ENCODE measurements around the gene CEP162.

Gene CEP162

GRCh38 chr6:84150705-84151104, 76.7 kb downstream of the CEP162 start:
- no peaks in the 10 kb centered on the region for H3K27me3 ChIP-seq (ENCODE audit: insufficient read depth, poor library complexity, severe bottlenecking)
- peaks cover 8% of the 10 kb centered on the region; the same call in 1 of the 2 replicates for H3K36me3 ChIP-seq (ENCODE audit: low read depth)
- H3K27ac ChIP-seq (ENCODE audit: poor library complexity, severe bottlenecking) = no peak overlapping the region
- 0 out of 3 replicates have a peak, but pooled peaks have one; percentile 44 for ATAC-seq (ENCODE audit: low read depth)
- no peaks in the 10 kb centered on the region for H3K4me1 ChIP-seq (ENCODE audit: insufficient read depth, poor library complexity, severe bottlenecking)
- no peaks in the 10 kb centered on the region for H3K9me3 ChIP-seq (ENCODE audit: severe bottlenecking)
- no peak for DNase-seq (ENCODE audit: low spot score)
- H3K4me3 ChIP-seq (ENCODE audit: severe bottlenecking) = no peak overlapping the region
- TF ChIP-seq CTCF (IDR thresholded peaks at IDR 0.05; ENCODE audit: poor library complexity, severe bottlenecking) = no peak

- H3K4me3 ChIP-seq (ENCODE audit: severe bottlenecking) = no peak overlapping the region
- no peaks in the 10 kb centered on the region for H3K9me3 ChIP-seq (ENCODE audit: severe bottlenecking)
- DNase-seq (ENCODE audit: low spot score) (no peak), ATAC-seq (ENCODE audit: low read depth) (no peak)
- no peaks in the 10 kb centered on the region for H3K27me3 ChIP-seq (ENCODE audit: insufficient read depth, poor library complexity, severe bottlenecking)
- peaks cover 10% of the 10 kb centered on the region for H3K4me1 ChIP-seq (ENCODE audit: insufficient read depth, poor library complexity, severe bottlenecking)
- H3K36me3 ChIP-seq (ENCODE audit: low read depth) = no peaks in the 10 kb centered on the region
- TF ChIP-seq CTCF (IDR thresholded peaks at IDR 0.05; ENCODE audit: poor library complexity, severe bottlenecking) = no peak
- no peak overlapping the region for H3K27ac ChIP-seq (ENCODE audit: poor library complexity, severe bottlenecking)
Measured at GRCh38 chr6:84141521-84141920, 85.9 kb downstream of the CEP162 start.

GRCh38 chr6:84139311-84139710, 88.1 kb downstream of the CEP162 start:
- Histone ChIP-seq H3K9me3 (ENCODE audit: severe bottlenecking) (no peaks in the 10 kb centered on the region), H3K36me3 (ENCODE audit: low read depth) (no peaks in the 10 kb centered on the region), H3K4me1 (ENCODE audit: insufficient read depth, poor library complexity, severe bottlenecking) (peaks cover 10% of the 10 kb centered on the region), H3K27me3 (ENCODE audit: insufficient read depth, poor library complexity, severe bottlenecking) (no peaks in the 10 kb centered on the region), H3K27ac (ENCODE audit: poor library complexity, severe bottlenecking) (no peak overlapping the region), H3K4me3 (ENCODE audit: severe bottlenecking) (no peak overlapping the region)
- no peak for TF ChIP-seq CTCF (IDR thresholded peaks at IDR 0.05; ENCODE audit: poor library complexity, severe bottlenecking)
- DNase-seq (ENCODE audit: low spot score) (no peak), ATAC-seq (ENCODE audit: low read depth) (no peak)

GRCh38 chr6:84137989-84138575, 89.4 kb downstream of the CEP162 start:
- H3K4me3 ChIP-seq (ENCODE audit: severe bottlenecking) = no peak overlapping the region
- H3K4me1 ChIP-seq (ENCODE audit: insufficient read depth, poor library complexity, severe bottlenecking) = peaks cover 10% of the 10 kb centered on the region
- no peaks in the 10 kb centered on the region for H3K36me3 ChIP-seq (ENCODE audit: low read depth)
- DNase-seq (ENCODE audit: low spot score) = no peak
- no peaks in the 10 kb centered on the region for H3K27me3 ChIP-seq (ENCODE audit: insufficient read depth, poor library complexity, severe bottlenecking)
- H3K27ac ChIP-seq (ENCODE audit: poor library complexity, severe bottlenecking) = peak overlapping the region; percentile 19
- TF ChIP-seq CTCF (IDR thresholded peaks at IDR 0.05; ENCODE audit: poor library complexity, severe bottlenecking) = no peak
- H3K9me3 ChIP-seq (ENCODE audit: severe bottlenecking) = no peaks in the 10 kb centered on the region
- peak; percentile 79 for ATAC-seq (ENCODE audit: low read depth)

- Histone ChIP-seq H3K27ac (ENCODE audit: poor library complexity, severe bottlenecking) (no peak overlapping the region), H3K4me1 (ENCODE audit: insufficient read depth, poor library complexity, severe bottlenecking) (peaks cover 10% of the 10 kb centered on the region), H3K9me3 (ENCODE audit: severe bottlenecking) (no peaks in the 10 kb centered on the region), H3K4me3 (ENCODE audit: severe bottlenecking) (no peak overlapping the region), H3K36me3 (ENCODE audit: low read depth) (no peaks in the 10 kb centered on the region), H3K27me3 (ENCODE audit: insufficient read depth, poor library complexity, severe bottlenecking) (no peaks in the 10 kb centered on the region)
- DNase-seq (ENCODE audit: low spot score) (no peak), ATAC-seq (ENCODE audit: low read depth) (no peak)
- TF ChIP-seq CTCF (IDR thresholded peaks at IDR 0.05; ENCODE audit: poor library complexity, severe bottlenecking) = no peak
Measured at GRCh38 chr6:84137051-84137375, 90.4 kb downstream of the CEP162 start.

Data from RWPE2 (cell line).